C4-2B (cell line): Measurements from ENCODE around the gene PRKCH.

Experiments used
- H3K27ac ChIP-seq: fragments of 450-650 bp; 2 replicates; pipeline ENCODE4 v1.5.1; 2017
- CTCF ChIP-seq: fragments of 450-650 bp; conservative IDR thresholded peaks from 2 replicates; pipeline ENCODE4 v1.5.1; 2017; ENCODE audit warnings: mild to moderate bottlenecking
- ZFX ChIP-seq: fragments of 450-650 bp; IDR thresholded peaks from 2 replicates; pipeline ENCODE4 v1.6.1; 2017

PRKCH gene

GRCh38 chr14:61394542-61394941, 73.2 kb downstream of the PRKCH start:
- TF ChIP-seq ZFX (no peak), CTCF (no peak)
- no peak overlapping the region for H3K27ac ChIP-seq

GRCh38 chr14:61395115-61395725, 73.8 kb downstream of the PRKCH start:
- no peak overlapping the region for H3K27ac ChIP-seq
- TF ChIP-seq ZFX = no peak
- TF ChIP-seq CTCF = no peak

GRCh38 chr14:61396279-61396678, 74.9 kb downstream of the PRKCH start:
- no peak overlapping the region for H3K27ac ChIP-seq
- no peak for TF ChIP-seq ZFX
- TF ChIP-seq CTCF = no peak

- TF ChIP-seq ZFX (no peak), CTCF (no peak)
- no peak overlapping the region for H3K27ac ChIP-seq
Observed at GRCh38 chr14:61396694-61397093, 75.3 kb downstream of the PRKCH start.

GRCh38 chr14:61397615-61398014, 76.2 kb downstream of the PRKCH start:
- no peak for TF ChIP-seq ZFX
- TF ChIP-seq CTCF = no peak
- no peak overlapping the region; the same call in 1 of the 2 replicates for H3K27ac ChIP-seq

GRCh38 chr14:61398221-61398620, 76.8 kb downstream of the PRKCH start:
- TF ChIP-seq CTCF (no peak), ZFX (no peak)
- no peak overlapping the region for H3K27ac ChIP-seq

GRCh38 chr14:61399365-61399764, 78.0 kb downstream of the PRKCH start:
- no peak overlapping the region for H3K27ac ChIP-seq
- TF ChIP-seq CTCF (no peak), ZFX (no peak)
